Activated T-cell treated with anti-CD3 and anti-CD28 coated beads, Interleukin-2, amount 50 U/mL, for 72 hours (primary cell): ENCODE data around the gene RHBG. TPM values are rescaled to one million over a fixed set of nuclear protein-coding genes. Genes with fewer than 3 reads are reported as not detected.
"Not testable (repeated sequence)": the region's sequence is repeated elsewhere in the genome, so short reads cannot be mapped to it uniquely, and the experiment has no call there.

Experiments used
- ATAC-seq, 2 donors: fragments of 150-1000 bp; cut with Tn5 transposase; replicated peaks in 1 of 2; 2 replicates each; pipeline ENCODE4 v1.10.0; 2021; ENCODE audit warnings: moderate library complexity in 2 of 2, mild to moderate bottlenecking in 1 of 2
- DNase-seq, 2 donors: peaks; one replicate each; pipeline ENCODE4 v3.0.0; 2021 to 2022; ENCODE audit warnings: mixed read lengths in 1 of 2
- H3K27ac Mint-ChIP-seq: one replicate; pipeline ENCODE4 v1.8.0; 2022; ENCODE audit warnings: mild to moderate bottlenecking, moderate library complexity, mixed read lengths
- H3K27me3 Mint-ChIP-seq: one replicate; pipeline ENCODE4 v1.8.0; 2022; ENCODE audit warnings: low read depth, mixed read lengths
- H3K36me3 Mint-ChIP-seq, 2 donors: one replicate each; pipeline ENCODE4 v1.8.0; 2022; ENCODE audit warnings: mixed read lengths in 2 of 2, mild to moderate bottlenecking in 1 of 2; ENCODE audit not compliant: insufficient read depth in 2 of 2
- H3K4me1 Mint-ChIP-seq: one replicate; pipeline ENCODE4 v1.8.0; 2022; ENCODE audit warnings: low read depth, mixed read lengths
- H3K4me3 Mint-ChIP-seq, 2 donors: one replicate each; pipeline ENCODE4 v1.8.0; 2022; ENCODE audit warnings: mild to moderate bottlenecking in 2 of 2, mixed read lengths in 2 of 2, moderate library complexity in 2 of 2
- H3K9me3 Mint-ChIP-seq, 2 donors: one replicate each; pipeline ENCODE4 v1.8.0; 2022; ENCODE audit warnings: mixed read lengths in 2 of 2
- total RNA-seq, 2 donors: library from RNA; stranded (reverse); gene quantifications; one replicate each; pipeline ENCODE4 v1.2.3, GENCODE V29; 2022

The RHBG gene, protein sequence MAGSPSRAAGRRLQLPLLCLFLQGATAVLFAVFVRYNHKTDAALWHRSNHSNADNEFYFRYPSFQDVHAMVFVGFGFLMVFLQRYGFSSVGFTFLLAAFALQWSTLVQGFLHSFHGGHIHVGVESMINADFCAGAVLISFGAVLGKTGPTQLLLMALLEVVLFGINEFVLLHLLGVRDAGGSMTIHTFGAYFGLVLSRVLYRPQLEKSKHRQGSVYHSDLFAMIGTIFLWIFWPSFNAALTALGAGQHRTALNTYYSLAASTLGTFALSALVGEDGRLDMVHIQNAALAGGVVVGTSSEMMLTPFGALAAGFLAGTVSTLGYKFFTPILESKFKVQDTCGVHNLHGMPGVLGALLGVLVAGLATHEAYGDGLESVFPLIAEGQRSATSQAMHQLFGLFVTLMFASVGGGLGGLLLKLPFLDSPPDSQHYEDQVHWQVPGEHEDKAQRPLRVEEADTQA
- not detected for total RNA-seq

DNA sequence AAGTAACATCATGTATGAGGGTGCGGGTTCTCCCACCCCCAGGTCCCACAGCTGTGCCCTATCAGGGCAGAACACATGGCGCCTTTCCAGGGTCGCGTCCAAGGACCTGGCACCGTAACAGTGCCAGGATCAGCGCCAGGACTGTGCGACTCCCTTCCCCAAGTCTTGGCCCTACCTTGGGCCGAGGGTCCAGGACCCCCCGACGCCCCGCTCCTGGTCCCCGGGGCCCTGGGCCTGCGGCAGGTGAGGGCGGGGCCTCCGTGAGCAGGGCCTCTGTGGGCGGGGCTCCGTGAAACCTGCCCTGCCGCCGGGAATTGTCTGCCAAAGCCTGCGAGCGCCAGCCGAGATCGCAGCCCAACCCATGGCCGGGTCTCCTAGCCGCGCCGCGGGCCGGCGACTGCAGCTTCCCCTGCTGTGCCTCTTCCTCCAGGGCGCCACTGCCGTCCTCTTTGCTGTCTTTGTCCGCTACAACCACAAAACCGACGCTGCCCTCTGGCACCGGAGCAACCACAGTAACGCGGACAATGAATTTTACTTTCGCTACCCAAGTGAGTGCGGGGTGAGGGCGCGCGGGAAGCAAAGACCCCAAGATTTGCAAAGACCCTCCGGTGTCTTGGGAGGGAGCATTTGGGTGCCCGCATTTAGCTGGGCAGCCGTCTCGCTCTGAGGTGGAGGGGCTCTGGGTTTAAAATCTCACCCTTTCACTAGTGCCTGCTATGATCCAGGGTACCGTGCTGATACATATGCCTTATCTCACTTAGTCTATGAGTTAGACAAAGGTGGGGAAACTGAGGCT lies at the start of gene RHBG:
Gene RHBG (plus strand): TSS at position 323 of the 796 bp plus-strand sequence. CDS start 39 bp downstream, at position 362.
- H3K27me3 Mint-ChIP-seq: peaks cover 52% of the 10 kb centered on the region
- DNase-seq (peak in 1 of 2 donors; percentile 11), ATAC-seq (peak; percentile 13 to 25)
- H3K9me3 Mint-ChIP-seq: no peaks in the 10 kb centered on the region
- peak within 1 kb of the TSS; percentile 61 to 69 for H3K4me3 Mint-ChIP-seq
- H3K4me1 Mint-ChIP-seq: no peaks in the 10 kb centered on the region
- H3K27ac Mint-ChIP-seq: no peak within 1 kb of the TSS
- H3K36me3 Mint-ChIP-seq: no peaks in the 10 kb centered on the region

- ATAC-seq (no peak), DNase-seq (peak in 1 of 2 donors; percentile 23)
- Mint-ChIP-seq H3K27ac (no peak overlapping the region), H3K27me3 (no peaks in the 10 kb centered on the region), H3K4me1 (peaks cover 3% of the 10 kb centered on the region), H3K36me3 (peaks cover 11 to 40% of the 10 kb centered on the region in 2 donors), H3K4me3 (no peak overlapping the region), H3K9me3 (no peaks in the 10 kb centered on the region)
Measured at GRCh38 chr1:156319664-156320063, 49.3 kb upstream of the RHBG start.

DNA sequence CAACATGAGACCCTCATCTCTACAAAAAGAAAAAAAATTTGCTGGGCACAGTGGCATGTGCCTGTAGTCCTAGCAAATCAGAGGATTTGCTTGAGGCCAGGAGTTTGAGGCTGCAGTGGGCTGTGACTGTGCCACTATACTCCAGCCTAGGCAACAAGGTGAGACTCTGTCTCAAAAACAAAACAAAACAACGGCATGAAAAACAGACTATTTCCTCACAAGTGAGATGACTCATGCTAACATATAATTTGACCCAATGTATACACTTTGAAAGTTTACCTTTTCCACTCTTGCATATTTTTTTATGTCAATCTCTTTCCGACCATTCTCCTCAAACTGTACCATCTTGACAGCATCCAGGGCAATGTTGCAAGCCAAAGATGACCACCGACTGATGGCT lies 48.5 kb upstream of the RHBG start:
- no peak for DNase-seq
- Mint-ChIP-seq H3K4me1 (peaks cover 5% of the 10 kb centered on the region), H3K4me3 (no peak overlapping the region), H3K27ac (no peak overlapping the region), H3K9me3 (no peaks in the 10 kb centered on the region), H3K27me3 (no peaks in the 10 kb centered on the region), H3K36me3 (peaks cover 11 to 39% of the 10 kb centered on the region in 2 donors)
- no peak for ATAC-seq

- peaks cover 11 to 33% of the 10 kb centered on the region in 2 donors for H3K36me3 Mint-ChIP-seq
- not testable (repeated sequence) for DNase-seq, ATAC-seq
Measured at GRCh38 chr1:156323179-156323578, 45.8 kb upstream of the RHBG start.

GRCh38 chr1:156336242-156336641 lies 32.8 kb upstream of the RHBG start:
- Mint-ChIP-seq H3K4me1 (peaks cover 43% of the 10 kb centered on the region), H3K4me3 (peak overlapping the region; percentile 89 to 100), H3K36me3 (peaks cover 9 to 17% of the 10 kb centered on the region in 2 donors), H3K27ac (peak overlapping the region; percentile 96), H3K9me3 (no peaks in the 10 kb centered on the region), H3K27me3 (no peaks in the 10 kb centered on the region)
- no peak for DNase-seq
- ATAC-seq: no peak

More at GRCh38 chr1:156323179-156323578, 45.8 kb upstream of the RHBG start:
- H3K27me3 Mint-ChIP-seq, H3K27ac Mint-ChIP-seq, H3K9me3 Mint-ChIP-seq, H3K4me3 Mint-ChIP-seq, H3K4me1 Mint-ChIP-seq: not testable (repeated sequence)

DNA sequence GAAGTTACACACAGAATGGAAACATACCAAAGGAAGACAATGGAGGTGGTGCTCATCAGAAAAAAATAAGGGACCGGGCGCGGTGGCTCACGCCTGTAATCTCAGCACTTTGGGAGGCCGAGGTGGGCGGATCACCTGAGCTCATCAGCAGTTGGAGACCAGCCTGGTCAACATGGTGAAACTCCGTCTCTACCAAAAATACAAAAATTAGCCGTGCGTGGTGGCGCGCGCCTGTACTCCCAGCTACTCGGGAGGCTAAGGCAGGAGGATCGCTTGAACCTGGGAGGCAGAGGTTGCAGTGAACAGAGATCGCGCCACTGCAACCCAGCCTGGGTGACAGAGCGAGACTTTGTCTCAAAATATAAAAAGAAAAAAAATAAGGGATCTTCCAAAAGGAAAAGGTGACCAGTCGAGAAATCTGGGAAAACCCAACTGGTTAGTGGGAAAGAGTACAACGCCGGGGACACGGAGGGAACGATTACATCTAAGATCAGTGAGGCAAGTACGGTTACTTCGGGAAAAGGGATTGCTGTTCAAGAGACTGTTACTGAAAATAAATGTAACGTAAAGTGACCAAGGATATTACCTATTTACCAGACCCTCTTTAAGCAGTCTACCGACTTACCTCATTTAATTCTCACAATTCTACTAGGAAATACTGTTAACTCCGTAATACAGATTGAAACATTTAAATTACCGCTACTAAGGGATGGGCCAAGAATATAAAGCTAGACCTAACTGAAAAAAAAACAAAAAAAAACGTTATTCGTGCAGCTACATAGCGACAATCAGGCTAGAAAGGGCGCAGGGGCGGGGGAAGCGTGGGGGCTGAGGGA lies 31.7 kb upstream of the RHBG start:
- H3K27ac Mint-ChIP-seq: peak overlapping the region; percentile 96
- ATAC-seq (no peak), DNase-seq (no peak)
- no peaks in the 10 kb centered on the region for H3K9me3 Mint-ChIP-seq
- no peaks in the 10 kb centered on the region for H3K27me3 Mint-ChIP-seq
- peaks cover 9 to 14% of the 10 kb centered on the region in 2 donors for H3K36me3 Mint-ChIP-seq
- peaks cover 43% of the 10 kb centered on the region for H3K4me1 Mint-ChIP-seq
- H3K4me3 Mint-ChIP-seq: peak overlapping the region; percentile 89 to 100

DNA sequence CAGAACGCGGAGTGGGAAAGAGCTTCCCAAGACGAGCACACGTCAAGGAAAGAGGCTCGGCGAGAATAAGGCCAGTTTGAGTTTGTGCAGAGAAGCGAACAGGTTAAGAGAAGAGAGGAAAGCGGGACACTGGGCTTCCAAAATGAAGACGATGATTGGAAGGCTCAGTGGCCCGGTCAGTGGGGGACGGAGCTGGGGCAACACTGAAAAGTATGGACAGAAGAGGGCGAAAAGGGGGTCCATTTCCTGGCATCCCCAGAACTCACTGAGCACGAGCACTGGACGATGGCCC lies 31.2 kb upstream of the RHBG start:
- no peak for DNase-seq
- H3K27ac Mint-ChIP-seq: peak overlapping the region; percentile 96
- H3K36me3 Mint-ChIP-seq: peaks cover 9 to 12% of the 10 kb centered on the region in 2 donors
- no peaks in the 10 kb centered on the region for H3K9me3 Mint-ChIP-seq
- H3K4me1 Mint-ChIP-seq: peaks cover 43% of the 10 kb centered on the region
- H3K27me3 Mint-ChIP-seq: no peaks in the 10 kb centered on the region
- H3K4me3 Mint-ChIP-seq: peak overlapping the region; percentile 89 to 100
- peak in 1 of 2 donors; percentile 0 for ATAC-seq

GRCh38 chr1:156338180-156338976 lies 30.6 kb upstream of the RHBG start, which contains the start of the genes CCT3 and TSACC:
TSS of gene CCT3 (minus strand) at chr1:156338292. CDS start at chr1:156338184, 108 bp downstream.
TSS of gene TSACC (plus strand) at chr1:156338526. CDS start at chr1:156339758, 1,232 bp downstream.
- peaks cover 9 to 11% of the 10 kb centered on the region in 2 donors for H3K36me3 Mint-ChIP-seq
- peak within 1 kb of the TSS; percentile 89 to 100 for H3K4me3 Mint-ChIP-seq
- H3K9me3 Mint-ChIP-seq: no peaks in the 10 kb centered on the region
- DNase-seq (peak; percentile 99), ATAC-seq (peak; percentile 96)
- H3K27me3 Mint-ChIP-seq: no peaks in the 10 kb centered on the region
- H3K27ac Mint-ChIP-seq: peak within 1 kb of the TSS; percentile 96
- peaks cover 43% of the 10 kb centered on the region for H3K4me1 Mint-ChIP-seq

- DNase-seq (no peak), ATAC-seq (no peak)
- Mint-ChIP-seq H3K4me3 (no peak overlapping the region), H3K36me3 (peaks cover under 1 to 4% of the 10 kb centered on the region in 2 donors), H3K27ac (no peak overlapping the region), H3K4me1 (peaks cover 14% of the 10 kb centered on the region), H3K27me3 (peaks cover 7% of the 10 kb centered on the region), H3K9me3 (no peaks in the 10 kb centered on the region)
Measured at GRCh38 chr1:156342166-156342955, 26.6 kb upstream of the RHBG start.

- no peaks in the 10 kb centered on the region for H3K36me3 Mint-ChIP-seq
- peaks cover 8% of the 10 kb centered on the region for H3K27me3 Mint-ChIP-seq
- peaks cover under 1% of the 10 kb centered on the region for H3K4me1 Mint-ChIP-seq
- no peak overlapping the region for H3K4me3 Mint-ChIP-seq
- H3K27ac Mint-ChIP-seq: no peak overlapping the region
- no peak for DNase-seq
- ATAC-seq: no peak
- no peaks in the 10 kb centered on the region for H3K9me3 Mint-ChIP-seq
Measured at GRCh38 chr1:156344409-156344808, 24.6 kb upstream of the RHBG start.

GRCh38 chr1:156346035-156346434 lies 23.0 kb upstream of the RHBG start:
- not testable (repeated sequence) for H3K4me1 Mint-ChIP-seq, H3K9me3 Mint-ChIP-seq, ATAC-seq

More at GRCh38 chr1:156346035-156346434, 23.0 kb upstream of the RHBG start:
- not testable (repeated sequence) for H3K4me3 Mint-ChIP-seq, H3K36me3 Mint-ChIP-seq, H3K27ac Mint-ChIP-seq, H3K27me3 Mint-ChIP-seq, DNase-seq
